ENCODE measurements around the gene PRRG1. TPM values are rescaled to one million over a fixed set of nuclear protein-coding genes. Genes with fewer than 3 reads are reported as not detected.

PRRG1 gene
- total and polyA plus RNA-seq, 2 of the 13 experiments (the other 11 are each of a cell fraction or from before 2014, with no cell fraction given), result 5.0 to 11.0 TPM

GRCh38 chrX:37367946-37368345, 18.8 kb downstream of the PRRG1 start (continued):
- TF ChIP-seq SOX13 (IDR thresholded peaks at IDR 0.05), result no peak
- TF ChIP-seq SOX13 (CRISPR knock-in tag; conservative IDR thresholded peaks at IDR 0.05 in 1 of 2, IDR thresholded peaks at IDR 0.05 in 1 of 2), result no peak

- CTCF ChIA-PET (ENCODE audit: low intra/inter-chr PET ratio, low total read pairs), result no interaction called here
- no peak overlapping the region for H3K4me2 ChIP-seq (ENCODE audit: low read depth, low read length)
- intact Hi-C loops (cut with micrococcal nuclease; ENCODE audit: unreplicated experiment) (no loop called here), in situ Hi-C loops (cut with HindIII; ENCODE audit: extremely low pct_ligation_motif_present, low pct_unique_long_range_greater_than_20kb) (no loop called here)
- H2AFZ ChIP-seq (ENCODE audit: low read length), result no peak overlapping the region
- H4K20me1 ChIP-seq (ENCODE audit: insufficient read depth, low read length), result no peaks in the 10 kb centered on the region
- H3K9me3 ChIP-seq (ENCODE audit: low read length), result no peaks in the 10 kb centered on the region
- DNase-seq (ENCODE audit: low spot score) (no peak), FAIRE-seq (no peak), ATAC-seq (no peak)
- peaks cover 13% of the 10 kb centered on the region for H3K4me1 ChIP-seq (ENCODE audit: insufficient read depth, low read length)
- POLR2A ChIA-PET, result no interaction called here
- no peaks in the 10 kb centered on the region; a peak in 1 of 5 replicates for H3K36me3 ChIP-seq (replicated peaks in 1 of 2; ENCODE audit: control insufficient read depth in 1 of 2, insufficient read depth in 2 of 2, low read length in 2 of 2)
- no TSS peak for BruUV-seq (replicated peaks)
- H3K79me2 ChIP-seq (ENCODE audit: insufficient read depth, low read length), result peaks cover 17% of the 10 kb centered on the region
- WGBS (ENCODE audit: low lambda C conversion rate), result no CpG with 5 or more reads among the region's 4 CpGs
- H3K27me3 ChIP-seq (ENCODE audit: control insufficient read depth in 1 of 2, insufficient read depth in 2 of 2, low read length in 2 of 2), result no peaks in the 10 kb centered on the region
- no peak overlapping the region for H3K9ac ChIP-seq (ENCODE audit: insufficient read depth, low read depth, low read length)
- H3K4me3 ChIP-seq (replicated peaks in 1 of 3; ENCODE audit: insufficient read depth in 1 of 3, low read depth in 2 of 3, low read length in 3 of 3), result no peak overlapping the region
- no peak overlapping the region for H3K27ac ChIP-seq (ENCODE audit: extremely low read length, insufficient read depth, low read length)
- TF ChIP-seq GLI4 (CRISPR knock-in tag; IDR thresholded peaks at IDR 0.05; ENCODE audit: borderline replicate concordance), result no peak
- TF ChIP-seq CCDC6 (CRISPR knock-in tag; IDR thresholded peaks at IDR 0.05), result no peak
- TF ChIP-seq ZNF724P (CRISPR knock-in tag; IDR thresholded peaks at IDR 0.05; ENCODE audit: borderline replicate concordance), result no peak
- TF ChIP-seq ZNF333 (CRISPR knock-in tag; IDR thresholded peaks at IDR 0.05; ENCODE audit: borderline replicate concordance), result no peak
- TF ChIP-seq HIC2 (CRISPR knock-in tag; IDR thresholded peaks at IDR 0.05; ENCODE audit: low read depth), result no peak
- no peak for TF ChIP-seq ZNF646 (CRISPR knock-in tag; IDR thresholded peaks at IDR 0.05)
These were observed 21.5 kb downstream of the PRRG1 start for GRCh38 chrX:37370499-37371141.

Data from HepG2 (cell line).